IMR-90 (cell line): ENCODE results near the gene AFDN. TPM values are rescaled to one million over a fixed set of nuclear protein-coding genes. Genes with fewer than 3 reads are reported as not detected.

Experiments
- ATAC-seq: fragments of 200-7000 bp; cut with Tn5 transposase; 2 replicates; pipeline ENCODE4 v1.9.1; 2020; ENCODE audit warnings: low read depth, mild to moderate bottlenecking, moderate library complexity
- BruUV-seq: library from RNA; stranded (reverse); fragments of 400-500 nt; replicated peaks from 2 replicates; lab custom pipeline; 2021; lab: Mats Ljungman, UMichigan
- CTCF ChIA-PET: fragments of 300-600 bp; formaldehyde crosslinking; extraction: SDS; loops from one replicate; lab custom pipeline; 2021; ENCODE audit warnings: antibody characterized with exemption; lab: Yijun Ruan, JAX
- POLR2A ChIA-PET: fragments of 300-600 bp; sonication (Branson Sonifier 250); formaldehyde crosslinking; loops from one replicate; lab custom pipeline; 2022; ENCODE audit warnings: antibody characterized with exemption; ENCODE audit not compliant: unreplicated experiment; lab: Charles Lee
- DNase-seq: peaks from one replicate; pipeline ENCODE4 v3.0.0; 2013
- H2AFZ ChIP-seq: replicated peaks from 2 replicates; pipeline ENCODE3; 2013; ENCODE audit warnings: low read length, mild to moderate bottlenecking; ENCODE audit not compliant: poor library complexity
- H2AK5ac ChIP-seq: 2 replicates; pipeline ENCODE4 v1.6.1; 2013; ENCODE audit warnings: low read depth, low read length, inconsistent platforms
- H2AK9ac ChIP-seq: replicated peaks from 2 replicates; pipeline ENCODE3; 2013; ENCODE audit warnings: mild to moderate bottlenecking, low read depth, low read length, moderate library complexity; ENCODE audit not compliant: poor library complexity
- H2BK120ac ChIP-seq: 2 replicates; pipeline ENCODE4 v1.6.1; 2013; ENCODE audit warnings: low read depth, low read length, inconsistent platforms
- H2BK15ac ChIP-seq: 3 replicates; pipeline ENCODE4 v1.6.1; 2013; ENCODE audit warnings: low read depth, low read length, inconsistent platforms
- H2BK20ac ChIP-seq: 2 replicates; pipeline ENCODE4 v1.6.1; 2013; ENCODE audit warnings: low read depth, mild to moderate bottlenecking, inconsistent platforms, low read length, moderate library complexity
- H2BK5ac ChIP-seq: 2 replicates; pipeline ENCODE4 v1.6.1; 2013; ENCODE audit warnings: mild to moderate bottlenecking, low read depth, low read length, inconsistent platforms; ENCODE audit not compliant: poor library complexity, severe bottlenecking
- H3K14ac ChIP-seq: replicated peaks from 2 replicates; pipeline ENCODE4 v1.6.1; 2013; ENCODE audit warnings: low read depth, low read length, inconsistent platforms
- H3K18ac ChIP-seq: 2 replicates; pipeline ENCODE4 v1.6.1; 2013; ENCODE audit warnings: low read depth, low read length, control low read depth
- H3K23ac ChIP-seq: 2 replicates; pipeline ENCODE4 v1.6.1; 2013; ENCODE audit warnings: low read depth, low read length, inconsistent platforms
- H3K27ac ChIP-seq: 2 replicates; pipeline ENCODE4 v1.5.1; 2013; ENCODE audit warnings: mild to moderate bottlenecking, control low read depth, low read length; ENCODE audit not compliant: insufficient read depth
- H3K27me3 ChIP-seq: 2 replicates; pipeline ENCODE4 v1.6.1; 2013; ENCODE audit warnings: low read length; ENCODE audit not compliant: control insufficient read depth, insufficient read depth
- H3K36me3 ChIP-seq: 2 replicates; pipeline ENCODE4 v1.6.1; 2013; ENCODE audit warnings: low read length, mixed read lengths; ENCODE audit not compliant: control insufficient read depth, insufficient read depth
- H3K4ac ChIP-seq: 2 replicates; pipeline ENCODE4 v1.6.1; 2013; ENCODE audit warnings: low read depth, low read length, inconsistent platforms
- H3K4me1 ChIP-seq: 2 replicates; pipeline ENCODE4 v1.6.1; 2013; ENCODE audit warnings: low read length, mixed read lengths; ENCODE audit not compliant: control insufficient read depth, insufficient read depth
- H3K4me2 ChIP-seq: 2 replicates; pipeline ENCODE4 v1.6.1; 2013; ENCODE audit warnings: low read depth, mild to moderate bottlenecking, control low read depth, low read length, moderate library complexity
- H3K4me3 ChIP-seq: 2 replicates; pipeline ENCODE4 v1.5.1; 2013; ENCODE audit warnings: low read depth, mild to moderate bottlenecking, control low read depth, low read length, moderate library complexity; ENCODE audit not compliant: insufficient read depth
- H3K56ac ChIP-seq: 2 replicates; pipeline ENCODE4 v1.6.1; 2013; ENCODE audit warnings: low read length, inconsistent platforms; ENCODE audit not compliant: insufficient read depth; ENCODE audit errors: extremely low read depth
- H3K79me1 ChIP-seq, 2 experiments: 2 replicates each; pipeline ENCODE4 v1.6.1; 2013; ENCODE audit warnings: low read length in 2 of 2, inconsistent platforms in 1 of 2, low read depth in 1 of 2
- H3K9ac ChIP-seq: 2 replicates; pipeline ENCODE4 v1.6.1; 2013; ENCODE audit warnings: low read depth, low read length, control low read depth
- H3K9me1 ChIP-seq: 2 replicates; pipeline ENCODE4 v1.6.1; 2013; ENCODE audit warnings: low read length, inconsistent platforms; ENCODE audit not compliant: insufficient read depth
- H3K9me3 ChIP-seq: 2 replicates; pipeline ENCODE4 v1.6.1; 2013; ENCODE audit warnings: low read length; ENCODE audit not compliant: control insufficient read depth, insufficient read depth
- H4K20me1 ChIP-seq: 2 replicates; pipeline ENCODE4 v1.6.1; 2013; ENCODE audit warnings: low read length, inconsistent platforms; ENCODE audit not compliant: insufficient read depth
- H4K5ac ChIP-seq: 2 replicates; pipeline ENCODE4 v1.6.1; 2013; ENCODE audit warnings: mild to moderate bottlenecking, low read depth, low read length, control low read depth
- H4K8ac ChIP-seq, 2 experiments: 2 replicates each; pipeline ENCODE4 v1.6.1; 2013; ENCODE audit warnings: low read depth in 2 of 2, low read length in 2 of 2, control low read depth in 1 of 2, inconsistent platforms in 1 of 2
- H4K91ac ChIP-seq: 2 replicates; pipeline ENCODE4 v1.6.1; 2013; ENCODE audit warnings: low read depth, low read length, inconsistent platforms; ENCODE audit not compliant: insufficient read depth
- CHD1 ChIP-seq: IDR thresholded peaks from 2 replicates; pipeline ENCODE4 v1.6.1; 2012; ENCODE audit warnings: low read depth, low read length, improper control_type of control experiment
- ELK1 ChIP-seq: fragments of 150-350 bp; IDR thresholded peaks from 2 replicates; pipeline ENCODE4 v1.6.1; 2016; ENCODE audit warnings: low read depth, mild to moderate bottlenecking, low read length, moderate library complexity, borderline replicate concordance
- NFE2L2 ChIP-seq: fragments of 150-350 bp; IDR thresholded peaks from 2 replicates; pipeline ENCODE4 v1.6.1; 2016; ENCODE audit warnings: low read depth, mild to moderate bottlenecking, low read length
- RAD21 ChIP-seq: IDR thresholded peaks from 2 replicates; pipeline ENCODE4 v1.6.1; 2012; ENCODE audit warnings: low read length, improper control_type of control experiment
- SMC3 ChIP-seq: fragments of 150-350 bp; IDR thresholded peaks from 2 replicates; pipeline ENCODE4 v1.6.1; 2016; ENCODE audit warnings: low read depth, mild to moderate bottlenecking, antibody characterized with exemption, low read length, moderate library complexity
- USF2 ChIP-seq: fragments of 150-350 bp; IDR thresholded peaks from 2 replicates; pipeline ENCODE4 v1.6.1; 2017; ENCODE audit warnings: mild to moderate bottlenecking, antibody characterized with exemption, low read length, low read depth
- WGBS, 2 experiments: methylation state at CpG; one replicate each; pipeline versions ENCODE4 v1.1.5 to v1.1.7; 2013; ENCODE audit warnings: missing lambda C conversion rate in 2 of 2; ENCODE audit not compliant: insufficient read length in 1 of 2; ENCODE audit errors: extremely low coverage in 2 of 2; 5-methylcytosine and 5-hydroxymethylcytosine counted together
- dilution Hi-C: fragments of 300-500 bp; cut with HindIII; formaldehyde crosslinking; loops from one replicate; pipeline ENCODE4 v1.14.3; 2018; ENCODE audit warnings: low sequenced_read_pairs; ENCODE audit not compliant: unreplicated experiment
- in situ Hi-C: fragments of 300-500 bp; cut with MboI; formaldehyde crosslinking; loops from 3 replicates; pipeline ENCODE4 v1.14.3; 2019; ENCODE audit warnings: low sequenced_read_pairs, inconsistent platforms, mixed read lengths
- intact Hi-C: fragments of 100-400 bp; cut with micrococcal nuclease; formaldehyde crosslinking; loops from 2 replicates; pipeline ENCODE4 v1.10.0; 2022
- polyA plus RNA-seq, 3 experiments: library from polyadenylated mRNA; depleted of rRNA; stranded (reverse); fragments of >200 nt; gene quantifications; 2 replicates each; pipeline ENCODE4 v1.2.3, GENCODE V29; 2012; ENCODE audit warnings: low replicate concordance in 1 of 3
- total RNA-seq: library from RNA; depleted of rRNA; stranded (reverse); fragments of >200 nt; gene quantifications from 2 replicates; pipeline ENCODE4 v1.2.3, GENCODE V29; 2012

The AFDN gene
- total and polyA plus RNA-seq, 2 of the 4 experiments (the other 2 are of a cell fraction), result 11.6 to 20.8 TPM

- H2BK15ac ChIP-seq, result no peak overlapping the region
- intact Hi-C loops (no loop called here), in situ Hi-C loops (no loop called here), dilution Hi-C loops (no loop called here)
- no peaks in the 10 kb centered on the region; the same call in 1 of the 2 replicates for H3K9me1 ChIP-seq
- H3K27me3 ChIP-seq, result no peaks in the 10 kb centered on the region
- no peak overlapping the region for H2AK5ac ChIP-seq
- POLR2A ChIA-PET, result no interaction called here
- peaks cover 12% of the 10 kb centered on the region for H3K36me3 ChIP-seq
- H2AK9ac ChIP-seq, result no peak overlapping the region
- no peak overlapping the region for H4K91ac ChIP-seq
- no peak overlapping the region for H3K4me2 ChIP-seq
- H3K56ac ChIP-seq, result no peak overlapping the region
- no peak overlapping the region for H3K27ac ChIP-seq
- no peak overlapping the region for H3K4ac ChIP-seq
- no peak overlapping the region for H4K8ac ChIP-seq
- H3K4me3 ChIP-seq, result no peak overlapping the region
- no peak overlapping the region for H3K9ac ChIP-seq
- H3K9me3 ChIP-seq, result no peaks in the 10 kb centered on the region
- no peak overlapping the region for H2AFZ ChIP-seq
- CTCF ChIA-PET, result no interaction called here
- DNase-seq (no peak), ATAC-seq (no peak)
- H2BK120ac ChIP-seq, result no peak overlapping the region
- no TSS peak for BruUV-seq
- H2BK5ac ChIP-seq, result no peak overlapping the region
- H3K18ac ChIP-seq, result no peak overlapping the region
- WGBS, 2 experiments, result no CpG with 5 or more reads among the region's 10 CpGs
- H3K14ac ChIP-seq, result no peak overlapping the region
- no peaks in the 10 kb centered on the region for H4K20me1 ChIP-seq
- no peak overlapping the region for H4K5ac ChIP-seq
- H2BK20ac ChIP-seq, result no peak overlapping the region
- no peak overlapping the region for H3K23ac ChIP-seq
- H3K79me1 ChIP-seq, result no peaks in the 10 kb centered on the region
- TF ChIP-seq RAD21, result no peak
- no peak for TF ChIP-seq NFE2L2
- TF ChIP-seq SMC3, result no peak
- TF ChIP-seq USF2, result no peak
- TF ChIP-seq ELK1, result no peak
- TF ChIP-seq CHD1, result no peak
- H3K4me1 ChIP-seq, result peaks cover 4% of the 10 kb centered on the region; the same call in 1 of the 2 replicates
These were observed 143.5 kb downstream of the AFDN start for GRCh38 chr6:167970230-167970629.
